Germinal center (tissue), 1 donor: ENCODE results near the gene FASTK.

Experiments used
- DNase-seq: peaks from one replicate; pipeline ENCODE4 v3.0.0; 2012; ENCODE audit warnings: mixed read lengths, low spot score

FASTK gene

GRCh38 chr7:151117565-151117964 is 37.0 kb upstream of the FASTK start:
- DNase-seq: no peak

GRCh38 chr7:151116603-151117440 is 36.2 kb upstream of the FASTK start:
- DNase-seq: no peak

- no peak for DNase-seq
Measured at GRCh38 chr7:151115836-151116418, 35.3 kb upstream of the FASTK start.

- DNase-seq: peak; percentile 45
Measured at GRCh38 chr7:151115121-151115835, 34.7 kb upstream of the FASTK start.

- DNase-seq: no peak
Measured at GRCh38 chr7:151114151-151115090, 33.8 kb upstream of the FASTK start.

- no peak for DNase-seq
Measured at GRCh38 chr7:151113344-151114150, 32.9 kb upstream of the FASTK start.

- DNase-seq: peak; percentile 85
Measured at GRCh38 chr7:151110941-151111645, 30.5 kb upstream of the FASTK start.

- no peak for DNase-seq
Measured at GRCh38 chr7:151110236-151110940, 29.8 kb upstream of the FASTK start.

GRCh38 chr7:151109094-151110048 is 28.8 kb upstream of the FASTK start:
- no peak for DNase-seq

- DNase-seq: no peak
Measured at GRCh38 chr7:151107882-151108281, 27.3 kb upstream of the FASTK start.

- DNase-seq: no peak
Measured at GRCh38 chr7:151104411-151105235, 24.0 kb upstream of the FASTK start.

GRCh38 chr7:151103973-151104372 is 23.4 kb upstream of the FASTK start:
- DNase-seq: no peak

- DNase-seq: no peak
Measured at GRCh38 chr7:151102991-151103390, 22.4 kb upstream of the FASTK start.

GRCh38 chr7:151101621-151102396 is 21.2 kb upstream of the FASTK start:
- no peak for DNase-seq

- no peak for DNase-seq
Measured at GRCh38 chr7:151100921-151101320, 20.3 kb upstream of the FASTK start.

- no peak for DNase-seq
Measured at GRCh38 chr7:151099486-151100211, 19.0 kb upstream of the FASTK start.
